SK-MEL-5 (cell line): ENCODE data around the gene PRKCE. TPM values are rescaled to one million over a fixed set of nuclear protein-coding genes. Genes with fewer than 3 reads are reported as not detected.

Source experiments
- DNase-seq: peaks from one replicate; pipeline ENCODE4 v3.0.0-alpha.2; 2016; ENCODE audit warnings: low read depth, low spot score
- in situ Hi-C: cut with HindIII; loops from 2 replicates; pipeline ENCODE4 v1.10.0; 2016; ENCODE audit warnings: low sequenced_read_pairs, high pct_unique_total_duplicates, low pct_unique_long_range_greater_than_20kb
- total RNA-seq: library from RNA; depleted of rRNA; stranded (reverse); fragments of >200 nt; shearing (Covaris generic); gene quantifications from 2 replicates; pipeline ENCODE4 v1.2.3, GENCODE V29; 2014

PRKCE gene
- total RNA-seq, 1 experiment from 2014 or later = 22.9 TPM

GRCh38 chr2:45821558-45822271 is 170.2 kb downstream of the PRKCE start:
- no peak for DNase-seq
- in situ Hi-C loops = no loop called here

GRCh38 chr2:45822272-45822630 is 170.8 kb downstream of the PRKCE start:
- no peak for DNase-seq

GRCh38 chr2:45823723-45824206 is 172.3 kb downstream of the PRKCE start:
- in situ Hi-C loops = no loop called here
- no peak for DNase-seq

More at GRCh38 chr2:45822272-45822630, 170.8 kb downstream of the PRKCE start:
- in situ Hi-C loops = no loop called here

GRCh38 chr2:45825001-45825651 is 173.7 kb downstream of the PRKCE start:
- no peak for DNase-seq

GRCh38 chr2:45826460-45826859 is 175.0 kb downstream of the PRKCE start:
- in situ Hi-C loops = no loop called here
- no peak for DNase-seq

More at GRCh38 chr2:45825001-45825651, 173.7 kb downstream of the PRKCE start:
- in situ Hi-C loops = no loop called here

- in situ Hi-C loops = no loop called here
- no peak for DNase-seq
Observed at GRCh38 chr2:45826884-45827635, 175.6 kb downstream of the PRKCE start.

GRCh38 chr2:45830322-45830721 is 178.8 kb downstream of the PRKCE start:
- no peak for DNase-seq
- in situ Hi-C loops = no loop called here

- in situ Hi-C loops = no loop called here
- DNase-seq = no peak
Observed at GRCh38 chr2:45833301-45833967, 182.0 kb downstream of the PRKCE start.

- in situ Hi-C loops = no loop called here
- DNase-seq = no peak
Observed at GRCh38 chr2:45833968-45834344, 182.5 kb downstream of the PRKCE start.

GRCh38 chr2:45834372-45834771 is 182.9 kb downstream of the PRKCE start:
- in situ Hi-C loops = no loop called here

GRCh38 chr2:45834858-45835257 is 183.4 kb downstream of the PRKCE start:
- in situ Hi-C loops = no loop called here

More at GRCh38 chr2:45834372-45834771, 182.9 kb downstream of the PRKCE start:
- DNase-seq = no peak

GRCh38 chr2:45836316-45836715 is 184.8 kb downstream of the PRKCE start:
- DNase-seq = no peak
- in situ Hi-C loops = no loop called here

More at GRCh38 chr2:45834858-45835257, 183.4 kb downstream of the PRKCE start:
- no peak for DNase-seq

GRCh38 chr2:45836740-45837139 is 185.3 kb downstream of the PRKCE start:
- in situ Hi-C loops = no loop called here
- no peak for DNase-seq

GRCh38 chr2:45837812-45838341 is 186.4 kb downstream of the PRKCE start:
- in situ Hi-C loops = no loop called here

GRCh38 chr2:45839508-45840251 is 188.2 kb downstream of the PRKCE start:
- in situ Hi-C loops = no loop called here
- DNase-seq = peak; percentile 28

More at GRCh38 chr2:45837812-45838341, 186.4 kb downstream of the PRKCE start:
- no peak for DNase-seq

GRCh38 chr2:45840481-45840880 is 189.0 kb downstream of the PRKCE start:
- in situ Hi-C loops = no loop called here
- DNase-seq = no peak
